Measurements from ENCODE around the gene ASTN1. TPM values are rescaled to one million over a fixed set of nuclear protein-coding genes. Genes with fewer than 3 reads are reported as not detected.

The ASTN1 gene
- total RNA-seq, 6 experiments from 2014 or later = not detected

DNA sequence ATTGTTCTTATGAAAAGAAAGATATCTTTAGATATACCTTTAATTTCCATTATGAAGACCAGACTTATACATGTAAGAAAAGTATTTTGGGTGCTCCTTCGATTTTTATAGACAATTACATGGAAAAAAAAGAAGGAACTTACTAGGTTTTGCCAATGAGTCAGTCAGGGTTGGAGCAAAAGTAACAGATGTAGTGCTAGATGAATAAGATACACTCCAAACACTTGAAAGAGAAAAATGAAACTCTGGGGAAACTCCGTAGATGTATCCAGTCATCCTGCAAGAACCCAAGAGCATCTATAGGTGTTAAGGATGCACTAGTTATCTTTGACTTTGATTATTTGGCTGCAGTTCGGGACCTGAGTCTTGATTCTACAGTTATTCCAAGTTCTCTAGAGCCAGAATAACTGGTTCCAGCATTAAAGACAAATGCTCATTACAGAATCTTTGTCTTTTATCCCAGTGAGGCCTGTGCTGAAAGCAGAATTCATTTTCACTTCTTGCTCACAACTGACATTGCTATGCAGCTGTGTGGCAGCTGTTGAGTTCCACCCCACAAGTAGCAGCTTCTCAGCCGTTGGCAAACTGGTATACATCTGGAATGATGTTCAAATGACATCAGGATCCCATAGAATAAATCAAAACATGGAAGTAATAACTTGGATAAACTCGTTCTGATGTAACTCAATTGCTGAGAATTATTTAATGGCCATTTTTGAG lies 326.1 kb downstream of the ASTN1 start:
- H3K36me3 Mint-ChIP-seq (ENCODE audit: low read depth) = no peaks in the 10 kb centered on the region
- H3K27ac Mint-ChIP-seq = no peak overlapping the region
- peaks cover 26% of the 10 kb centered on the region for H3K9me3 Mint-ChIP-seq
- H3K4me3 Mint-ChIP-seq = no peak overlapping the region
- TF ChIP-seq, protein P1, sequence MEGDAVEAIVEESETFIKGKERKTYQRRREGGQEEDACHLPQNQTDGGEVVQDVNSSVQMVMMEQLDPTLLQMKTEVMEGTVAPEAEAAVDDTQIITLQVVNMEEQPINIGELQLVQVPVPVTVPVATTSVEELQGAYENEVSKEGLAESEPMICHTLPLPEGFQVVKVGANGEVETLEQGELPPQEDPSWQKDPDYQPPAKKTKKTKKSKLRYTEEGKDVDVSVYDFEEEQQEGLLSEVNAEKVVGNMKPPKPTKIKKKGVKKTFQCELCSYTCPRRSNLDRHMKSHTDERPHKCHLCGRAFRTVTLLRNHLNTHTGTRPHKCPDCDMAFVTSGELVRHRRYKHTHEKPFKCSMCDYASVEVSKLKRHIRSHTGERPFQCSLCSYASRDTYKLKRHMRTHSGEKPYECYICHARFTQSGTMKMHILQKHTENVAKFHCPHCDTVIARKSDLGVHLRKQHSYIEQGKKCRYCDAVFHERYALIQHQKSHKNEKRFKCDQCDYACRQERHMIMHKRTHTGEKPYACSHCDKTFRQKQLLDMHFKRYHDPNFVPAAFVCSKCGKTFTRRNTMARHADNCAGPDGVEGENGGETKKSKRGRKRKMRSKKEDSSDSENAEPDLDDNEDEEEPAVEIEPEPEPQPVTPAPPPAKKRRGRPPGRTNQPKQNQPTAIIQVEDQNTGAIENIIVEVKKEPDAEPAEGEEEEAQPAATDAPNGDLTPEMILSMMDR (IDR thresholded peaks at IDR 0.05) = no peak
- no peaks in the 10 kb centered on the region for H3K4me1 Mint-ChIP-seq (ENCODE audit: low read depth)
- DNase-seq = no peak
- H3K27me3 Mint-ChIP-seq (ENCODE audit: insufficient read depth) = no peaks in the 10 kb centered on the region

DNA sequence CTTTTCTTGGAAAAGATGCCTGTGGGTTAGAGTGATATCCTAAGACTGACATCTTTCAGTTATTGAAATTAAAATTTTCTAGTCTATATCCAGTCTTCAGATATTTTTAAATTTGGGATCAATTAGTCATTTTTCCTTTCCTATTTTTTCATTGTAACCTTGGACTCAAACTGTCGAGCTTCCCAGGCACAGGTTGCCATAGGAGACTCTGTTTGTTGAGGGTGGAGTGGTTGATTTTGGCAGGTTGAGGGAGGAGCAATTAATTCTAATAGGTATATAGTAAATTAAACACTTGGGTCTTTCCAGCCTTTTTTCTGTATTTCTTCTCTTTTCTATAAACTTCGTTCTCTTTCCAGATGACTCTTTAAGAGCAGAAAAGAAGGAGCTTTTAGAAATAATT lies 326.8 kb downstream of the ASTN1 start:
- no peak overlapping the region for H3K4me3 Mint-ChIP-seq
- H3K9me3 Mint-ChIP-seq = peaks cover 32% of the 10 kb centered on the region
- no peak for DNase-seq
- TF ChIP-seq, protein P1 (IDR thresholded peaks at IDR 0.05) = no peak
- H3K4me1 Mint-ChIP-seq (ENCODE audit: low read depth) = no peaks in the 10 kb centered on the region
- H3K27ac Mint-ChIP-seq = no peak overlapping the region
- no peaks in the 10 kb centered on the region for H3K36me3 Mint-ChIP-seq (ENCODE audit: low read depth)
- no peaks in the 10 kb centered on the region for H3K27me3 Mint-ChIP-seq (ENCODE audit: insufficient read depth)

GRCh38 chr1:176831150-176831549 lies 333.4 kb downstream of the ASTN1 start:
- Mint-ChIP-seq H3K4me3 (no peak overlapping the region), H3K4me1 (ENCODE audit: low read depth) (no peaks in the 10 kb centered on the region), H3K27me3 (ENCODE audit: insufficient read depth) (peaks cover 2% of the 10 kb centered on the region), H3K36me3 (ENCODE audit: low read depth) (peaks cover 5% of the 10 kb centered on the region; the same call in 1 of the 2 replicates), H3K9me3 (peaks cover 29% of the 10 kb centered on the region), H3K27ac (no peak overlapping the region)
- TF ChIP-seq, protein P1 (IDR thresholded peaks at IDR 0.05) = no peak
- no peak for DNase-seq

DNA sequence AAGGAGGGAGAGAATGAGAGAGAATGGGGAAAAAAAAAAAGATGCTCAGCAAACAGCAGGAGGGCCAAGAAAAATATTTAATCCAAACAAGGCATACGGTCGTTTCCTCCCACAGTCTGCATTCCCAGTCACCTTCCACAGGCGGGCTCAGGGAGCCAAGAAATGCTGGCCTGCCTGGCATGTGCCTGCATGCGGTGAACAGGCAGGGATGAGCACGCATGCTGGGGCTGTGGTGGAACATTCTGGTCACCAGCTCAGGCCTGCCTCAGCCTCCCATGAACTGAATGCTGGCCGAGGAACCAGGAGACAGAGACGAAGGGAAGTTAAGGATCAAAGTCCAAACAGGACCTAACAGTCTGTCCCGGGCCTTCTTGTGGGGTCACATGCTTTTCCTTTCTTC lies 335.3 kb downstream of the ASTN1 start:
- peaks cover 2% of the 10 kb centered on the region for H3K27me3 Mint-ChIP-seq (ENCODE audit: insufficient read depth)
- TF ChIP-seq, protein P1 (IDR thresholded peaks at IDR 0.05) = no peak
- H3K27ac Mint-ChIP-seq = no peak overlapping the region
- H3K4me1 Mint-ChIP-seq (ENCODE audit: low read depth) = no peaks in the 10 kb centered on the region
- H3K9me3 Mint-ChIP-seq = peaks cover 37% of the 10 kb centered on the region
- no peak for DNase-seq
- peaks cover 5% of the 10 kb centered on the region; the same call in 1 of the 2 replicates for H3K36me3 Mint-ChIP-seq (ENCODE audit: low read depth)
- H3K4me3 Mint-ChIP-seq = no peak overlapping the region

DNA sequence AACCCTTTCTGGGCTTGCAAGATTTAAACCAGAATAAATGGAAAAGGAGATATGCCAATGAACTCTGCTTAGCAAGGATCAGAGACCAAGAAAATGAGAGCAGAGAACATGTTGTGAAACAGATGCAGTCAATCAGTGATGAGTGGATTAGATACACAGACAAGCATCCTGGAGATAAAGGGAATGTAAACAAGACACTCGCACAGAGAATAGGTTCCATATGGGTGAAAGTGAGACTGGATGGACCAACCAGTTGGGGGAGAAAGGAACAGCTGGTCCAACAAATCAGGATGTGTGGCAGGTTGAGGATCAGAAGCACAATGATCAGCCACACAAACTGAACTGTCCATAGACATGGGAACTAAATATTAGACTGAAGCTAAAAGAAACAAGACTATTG lies 338.2 kb downstream of the ASTN1 start:
- Mint-ChIP-seq H3K4me1 (ENCODE audit: low read depth) (no peaks in the 10 kb centered on the region), H3K9me3 (peaks cover 34% of the 10 kb centered on the region), H3K27me3 (ENCODE audit: insufficient read depth) (no peaks in the 10 kb centered on the region; the same call in 1 of the 2 replicates), H3K36me3 (ENCODE audit: low read depth) (peaks cover 5% of the 10 kb centered on the region; the same call in 1 of the 2 replicates), H3K27ac (no peak overlapping the region), H3K4me3 (no peak overlapping the region)
- DNase-seq = no peak
- TF ChIP-seq, protein P1 (IDR thresholded peaks at IDR 0.05) = no peak

Measured in HFFc6 (cell line).